ENCODE measurements around the gene KRTAP13-1.

DNA sequence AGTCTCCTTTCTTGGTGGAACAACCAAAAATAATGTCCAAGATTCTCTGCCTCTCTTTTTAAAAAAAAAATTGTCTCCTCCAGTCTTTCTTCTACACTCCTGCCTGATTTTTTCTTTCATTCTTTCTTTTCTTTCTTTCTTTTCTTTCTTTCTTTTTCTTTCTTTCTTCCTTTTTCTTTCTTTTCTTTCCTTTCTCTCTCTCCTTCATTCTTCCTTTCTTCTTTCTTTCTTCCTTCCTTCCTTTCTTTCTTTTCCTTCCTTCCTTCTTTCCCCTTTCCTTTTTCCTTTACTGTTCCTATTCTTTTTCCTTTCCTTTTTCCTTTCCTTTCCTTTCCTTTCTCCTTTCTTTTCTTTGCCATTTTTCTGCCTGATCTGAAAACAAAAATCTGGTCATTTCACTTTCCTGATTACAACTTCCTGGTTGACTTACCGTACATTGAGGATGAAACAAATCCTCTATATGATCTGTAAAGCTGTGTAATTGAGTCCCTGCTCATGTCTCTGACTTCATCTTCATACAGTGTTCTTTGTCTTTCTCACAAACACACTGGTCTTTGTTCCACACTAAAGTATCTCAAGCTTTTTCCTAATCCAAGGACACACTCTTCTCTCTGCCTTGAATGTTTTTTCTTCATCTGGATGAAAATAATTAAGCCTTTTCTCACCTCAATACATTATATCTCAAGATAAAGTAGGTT is 41.4 kb upstream of the KRTAP13-1 start:
- TF ChIP-seq POLR2AphosphoS5 (IDR thresholded peaks at IDR 0.05; ENCODE audit: low read depth, low read length) (no peak), TCF7L2 (IDR thresholded peaks at IDR 0.05; ENCODE audit: low read depth, low read length) (no peak)
- TF ChIP-seq, protein P1, sequence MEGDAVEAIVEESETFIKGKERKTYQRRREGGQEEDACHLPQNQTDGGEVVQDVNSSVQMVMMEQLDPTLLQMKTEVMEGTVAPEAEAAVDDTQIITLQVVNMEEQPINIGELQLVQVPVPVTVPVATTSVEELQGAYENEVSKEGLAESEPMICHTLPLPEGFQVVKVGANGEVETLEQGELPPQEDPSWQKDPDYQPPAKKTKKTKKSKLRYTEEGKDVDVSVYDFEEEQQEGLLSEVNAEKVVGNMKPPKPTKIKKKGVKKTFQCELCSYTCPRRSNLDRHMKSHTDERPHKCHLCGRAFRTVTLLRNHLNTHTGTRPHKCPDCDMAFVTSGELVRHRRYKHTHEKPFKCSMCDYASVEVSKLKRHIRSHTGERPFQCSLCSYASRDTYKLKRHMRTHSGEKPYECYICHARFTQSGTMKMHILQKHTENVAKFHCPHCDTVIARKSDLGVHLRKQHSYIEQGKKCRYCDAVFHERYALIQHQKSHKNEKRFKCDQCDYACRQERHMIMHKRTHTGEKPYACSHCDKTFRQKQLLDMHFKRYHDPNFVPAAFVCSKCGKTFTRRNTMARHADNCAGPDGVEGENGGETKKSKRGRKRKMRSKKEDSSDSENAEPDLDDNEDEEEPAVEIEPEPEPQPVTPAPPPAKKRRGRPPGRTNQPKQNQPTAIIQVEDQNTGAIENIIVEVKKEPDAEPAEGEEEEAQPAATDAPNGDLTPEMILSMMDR (IDR thresholded peaks at IDR 0.05) = no peak
- TF ChIP-seq, protein P2, sequence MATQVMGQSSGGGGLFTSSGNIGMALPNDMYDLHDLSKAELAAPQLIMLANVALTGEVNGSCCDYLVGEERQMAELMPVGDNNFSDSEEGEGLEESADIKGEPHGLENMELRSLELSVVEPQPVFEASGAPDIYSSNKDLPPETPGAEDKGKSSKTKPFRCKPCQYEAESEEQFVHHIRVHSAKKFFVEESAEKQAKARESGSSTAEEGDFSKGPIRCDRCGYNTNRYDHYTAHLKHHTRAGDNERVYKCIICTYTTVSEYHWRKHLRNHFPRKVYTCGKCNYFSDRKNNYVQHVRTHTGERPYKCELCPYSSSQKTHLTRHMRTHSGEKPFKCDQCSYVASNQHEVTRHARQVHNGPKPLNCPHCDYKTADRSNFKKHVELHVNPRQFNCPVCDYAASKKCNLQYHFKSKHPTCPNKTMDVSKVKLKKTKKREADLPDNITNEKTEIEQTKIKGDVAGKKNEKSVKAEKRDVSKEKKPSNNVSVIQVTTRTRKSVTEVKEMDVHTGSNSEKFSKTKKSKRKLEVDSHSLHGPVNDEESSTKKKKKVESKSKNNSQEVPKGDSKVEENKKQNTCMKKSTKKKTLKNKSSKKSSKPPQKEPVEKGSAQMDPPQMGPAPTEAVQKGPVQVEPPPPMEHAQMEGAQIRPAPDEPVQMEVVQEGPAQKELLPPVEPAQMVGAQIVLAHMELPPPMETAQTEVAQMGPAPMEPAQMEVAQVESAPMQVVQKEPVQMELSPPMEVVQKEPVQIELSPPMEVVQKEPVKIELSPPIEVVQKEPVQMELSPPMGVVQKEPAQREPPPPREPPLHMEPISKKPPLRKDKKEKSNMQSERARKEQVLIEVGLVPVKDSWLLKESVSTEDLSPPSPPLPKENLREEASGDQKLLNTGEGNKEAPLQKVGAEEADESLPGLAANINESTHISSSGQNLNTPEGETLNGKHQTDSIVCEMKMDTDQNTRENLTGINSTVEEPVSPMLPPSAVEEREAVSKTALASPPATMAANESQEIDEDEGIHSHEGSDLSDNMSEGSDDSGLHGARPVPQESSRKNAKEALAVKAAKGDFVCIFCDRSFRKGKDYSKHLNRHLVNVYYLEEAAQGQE (IDR thresholded peaks at IDR 0.05; ENCODE audit: insufficient read depth in 1 of 2, low read depth in 2 of 2, low read length in 1 of 2) = no peak
